Nephron progenitor cell (in vitro differentiated cells): ENCODE data around the gene TRIM15.

Experiments
- DNase-seq: peaks from one replicate; pipeline ENCODE4 v3.0.0; 2021
- H3K27ac Mint-ChIP-seq: 2 replicates; pipeline ENCODE4 v1.8.0; 2021; ENCODE audit warnings: mild to moderate bottlenecking, moderate library complexity, mixed read lengths
- H3K27me3 Mint-ChIP-seq: 2 replicates; pipeline ENCODE4 v1.8.0; 2021; ENCODE audit warnings: mild to moderate bottlenecking, low read depth, mixed read lengths; ENCODE audit not compliant: poor library complexity
- H3K36me3 Mint-ChIP-seq: 2 replicates; pipeline ENCODE4 v1.8.0; 2021; ENCODE audit warnings: low read depth, mixed read lengths
- H3K4me1 Mint-ChIP-seq: 2 replicates; pipeline ENCODE4 v1.8.0; 2021; ENCODE audit warnings: mixed read lengths
- H3K4me3 Mint-ChIP-seq: 2 replicates; pipeline ENCODE4 v1.8.0; 2021; ENCODE audit warnings: mild to moderate bottlenecking, moderate library complexity, mixed read lengths
- H3K9me3 Mint-ChIP-seq: 2 replicates; pipeline ENCODE4 v1.8.0; 2021; ENCODE audit warnings: mild to moderate bottlenecking, moderate library complexity, mixed read lengths
- TF ChIP-seq, protein P1 (sequence below): fragments of 200-600 bp; sonication (generic); IDR thresholded peaks from 2 replicates; pipeline ENCODE4 v1.5.0; 2021; ENCODE audit warnings: antibody characterized with exemption

Gene TRIM15

DNA sequence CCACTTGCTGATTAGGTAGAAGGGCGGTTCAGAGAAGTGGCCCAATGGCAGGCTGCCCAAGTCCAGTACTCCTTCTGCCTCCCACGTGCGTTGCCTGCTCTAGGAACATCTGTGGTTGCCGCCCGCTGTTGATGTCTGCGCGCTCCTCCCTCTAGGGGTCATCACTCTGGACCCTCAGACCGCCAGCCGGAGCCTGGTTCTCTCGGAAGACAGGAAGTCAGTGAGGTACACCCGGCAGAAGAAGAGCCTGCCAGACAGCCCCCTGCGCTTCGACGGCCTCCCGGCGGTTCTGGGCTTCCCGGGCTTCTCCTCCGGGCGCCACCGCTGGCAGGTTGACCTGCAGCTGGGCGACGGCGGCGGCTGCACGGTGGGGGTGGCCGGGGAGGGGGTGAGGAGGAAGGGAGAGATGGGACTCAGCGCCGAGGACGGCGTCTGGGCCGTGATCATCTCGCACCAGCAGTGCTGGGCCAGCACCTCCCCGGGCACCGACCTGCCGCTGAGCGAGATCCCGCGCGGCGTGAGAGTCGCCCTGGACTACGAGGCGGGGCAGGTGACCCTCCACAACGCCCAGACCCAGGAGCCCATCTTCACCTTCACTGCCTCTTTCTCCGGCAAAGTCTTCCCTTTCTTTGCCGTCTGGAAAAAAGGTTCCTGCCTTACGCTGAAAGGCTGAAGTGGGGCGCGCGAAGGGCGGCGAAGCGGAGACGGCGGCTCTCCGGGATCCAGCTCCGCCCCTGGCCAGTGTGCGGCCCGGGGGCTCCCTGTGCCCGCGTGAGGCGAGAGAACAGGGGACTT lies 8.5 kb downstream of the TRIM15 start:
- DNase-seq = peak; percentile 71
- peak overlapping the region; percentile 73 for H3K4me3 Mint-ChIP-seq
- TF ChIP-seq, protein P1, sequence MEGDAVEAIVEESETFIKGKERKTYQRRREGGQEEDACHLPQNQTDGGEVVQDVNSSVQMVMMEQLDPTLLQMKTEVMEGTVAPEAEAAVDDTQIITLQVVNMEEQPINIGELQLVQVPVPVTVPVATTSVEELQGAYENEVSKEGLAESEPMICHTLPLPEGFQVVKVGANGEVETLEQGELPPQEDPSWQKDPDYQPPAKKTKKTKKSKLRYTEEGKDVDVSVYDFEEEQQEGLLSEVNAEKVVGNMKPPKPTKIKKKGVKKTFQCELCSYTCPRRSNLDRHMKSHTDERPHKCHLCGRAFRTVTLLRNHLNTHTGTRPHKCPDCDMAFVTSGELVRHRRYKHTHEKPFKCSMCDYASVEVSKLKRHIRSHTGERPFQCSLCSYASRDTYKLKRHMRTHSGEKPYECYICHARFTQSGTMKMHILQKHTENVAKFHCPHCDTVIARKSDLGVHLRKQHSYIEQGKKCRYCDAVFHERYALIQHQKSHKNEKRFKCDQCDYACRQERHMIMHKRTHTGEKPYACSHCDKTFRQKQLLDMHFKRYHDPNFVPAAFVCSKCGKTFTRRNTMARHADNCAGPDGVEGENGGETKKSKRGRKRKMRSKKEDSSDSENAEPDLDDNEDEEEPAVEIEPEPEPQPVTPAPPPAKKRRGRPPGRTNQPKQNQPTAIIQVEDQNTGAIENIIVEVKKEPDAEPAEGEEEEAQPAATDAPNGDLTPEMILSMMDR = no peak
- no peak overlapping the region for H3K27ac Mint-ChIP-seq
- no peaks in the 10 kb centered on the region for H3K36me3 Mint-ChIP-seq
- peaks cover 89% of the 10 kb centered on the region for H3K27me3 Mint-ChIP-seq
- no peaks in the 10 kb centered on the region for H3K4me1 Mint-ChIP-seq
- no peaks in the 10 kb centered on the region for H3K9me3 Mint-ChIP-seq

DNA sequence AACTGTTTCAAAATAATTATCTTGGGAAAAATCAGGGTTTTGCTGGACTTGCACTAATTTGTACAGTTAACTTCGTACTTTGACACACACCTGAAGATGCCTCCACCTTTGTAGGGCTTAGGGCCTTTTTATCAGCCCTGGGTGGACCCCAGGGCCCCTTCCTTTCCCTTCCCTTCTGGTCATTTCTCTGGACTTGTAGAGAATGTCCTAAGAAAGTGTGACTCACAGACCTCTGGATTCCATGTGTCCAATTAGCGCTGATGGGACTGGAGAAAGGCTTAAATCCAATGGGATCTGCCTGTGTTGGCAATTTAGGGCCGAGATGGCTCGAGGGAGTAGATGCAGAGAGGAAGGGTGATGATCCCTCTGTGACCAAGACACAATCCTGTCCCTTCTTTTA lies 9.3 kb downstream of the TRIM15 start:
- no peaks in the 10 kb centered on the region for H3K4me1 Mint-ChIP-seq
- peaks cover 94% of the 10 kb centered on the region for H3K27me3 Mint-ChIP-seq
- no peak overlapping the region for H3K27ac Mint-ChIP-seq
- H3K4me3 Mint-ChIP-seq = peak overlapping the region; percentile 35
- H3K36me3 Mint-ChIP-seq = no peaks in the 10 kb centered on the region
- TF ChIP-seq, protein P1 = no peak
- H3K9me3 Mint-ChIP-seq = no peaks in the 10 kb centered on the region
- DNase-seq = no peak

DNA sequence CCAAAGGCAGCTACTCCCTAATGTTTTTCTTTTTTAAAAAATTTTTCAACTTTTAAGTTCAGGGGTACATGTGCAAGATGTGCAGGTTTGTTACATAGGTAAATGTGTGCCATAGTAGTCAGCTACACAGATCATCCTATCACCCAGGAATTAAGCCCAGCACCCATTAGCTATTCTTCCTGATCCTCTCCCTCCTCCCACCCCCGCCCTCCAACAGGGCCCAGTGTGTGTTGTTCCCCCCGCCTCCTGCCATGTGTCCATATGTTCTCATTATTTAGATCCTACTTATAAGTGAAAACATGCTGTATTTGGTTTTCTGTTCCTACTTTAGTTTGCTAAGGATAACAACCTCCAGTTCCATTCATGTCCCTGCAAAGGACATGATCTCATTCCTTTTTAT lies 12.4 kb downstream of the TRIM15 start:
- Mint-ChIP-seq H3K27me3 (peaks cover 84% of the 10 kb centered on the region), H3K36me3 (peaks cover 1% of the 10 kb centered on the region), H3K4me1 (no peaks in the 10 kb centered on the region), H3K27ac (no peak overlapping the region), H3K4me3 (no peak overlapping the region), H3K9me3 (peaks cover 17% of the 10 kb centered on the region)
- TF ChIP-seq, protein P1 = no peak
- no peak for DNase-seq

DNA sequence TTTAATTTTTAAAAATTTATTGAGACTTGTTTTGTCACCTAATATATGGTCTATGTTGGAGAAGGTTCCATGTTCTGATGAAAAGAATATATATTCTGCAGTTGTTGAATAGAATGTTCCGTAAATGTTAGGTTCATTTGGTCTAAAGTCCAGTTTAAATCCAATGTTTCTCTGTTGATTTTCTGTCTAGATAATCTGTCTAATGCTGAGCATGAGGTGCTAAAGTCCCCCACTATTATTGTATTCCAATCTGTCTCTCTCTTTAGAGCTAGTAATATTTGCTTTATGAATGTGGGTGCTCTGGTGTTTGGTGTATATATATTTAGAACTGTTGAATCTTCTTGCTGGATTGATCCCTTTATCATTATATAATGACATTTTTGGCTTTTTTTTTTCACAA lies 15.5 kb downstream of the TRIM15 start:
- Mint-ChIP-seq H3K36me3 (peaks cover 4% of the 10 kb centered on the region), H3K4me1 (no peaks in the 10 kb centered on the region), H3K27me3 (peaks cover 53% of the 10 kb centered on the region), H3K4me3 (no peak overlapping the region), H3K9me3 (peaks cover 25% of the 10 kb centered on the region), H3K27ac (no peak overlapping the region)
- no peak for DNase-seq
- TF ChIP-seq, protein P1 = no peak

DNA sequence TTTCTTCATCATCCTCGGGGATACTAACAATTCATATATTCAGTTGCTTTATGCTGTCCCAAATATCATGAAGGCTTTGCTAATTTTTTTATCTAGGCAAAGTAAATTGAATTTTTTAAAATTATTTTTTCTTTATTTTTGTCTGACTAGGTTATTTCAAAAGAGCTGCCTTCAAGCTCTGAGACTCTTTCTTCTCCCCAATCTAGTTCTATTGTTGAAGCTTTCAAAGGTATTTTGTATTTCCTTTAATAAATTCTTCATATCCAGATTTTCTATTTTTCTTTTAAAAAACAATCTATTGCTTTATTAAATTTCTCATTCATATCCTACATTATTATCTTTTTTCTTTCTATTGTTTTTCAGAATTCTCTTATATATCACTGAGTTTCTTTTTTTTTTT lies 16.8 kb downstream of the TRIM15 start:
- H3K27ac Mint-ChIP-seq = no peak overlapping the region
- peaks cover 25% of the 10 kb centered on the region for H3K9me3 Mint-ChIP-seq

More for the DNA sequence above, 16.8 kb downstream of the TRIM15 start:
- H3K27me3 Mint-ChIP-seq = peaks cover 42% of the 10 kb centered on the region
- no peak overlapping the region for H3K4me3 Mint-ChIP-seq
- TF ChIP-seq, protein P1 = no peak
- no peaks in the 10 kb centered on the region for H3K4me1 Mint-ChIP-seq
- no peak for DNase-seq
- peaks cover 16% of the 10 kb centered on the region for H3K36me3 Mint-ChIP-seq
